ENCODE results near the gene PFKP. TPM values are rescaled to one million over a fixed set of nuclear protein-coding genes. Genes with fewer than 3 reads are reported as not detected.
"Not testable (repeated sequence)": the region's sequence is repeated elsewhere in the genome, so short reads cannot be mapped to it uniquely, and the experiment has no call there.

Gene PFKP
- total RNA-seq, 1 experiment from 2014 or later: 140 TPM

GRCh38 chr10:3105905-3106304 is 38.6 kb downstream of the PFKP start:
- H3K79me2 ChIP-seq (ENCODE audit: low read length): no peaks in the 10 kb centered on the region
- no peak for ATAC-seq

GRCh38 chr10:3106328-3106727 is 39.0 kb downstream of the PFKP start:
- H3K9me3 ChIP-seq (ENCODE audit: low read length); ATAC-seq; BruUV-seq (replicated peaks); H3K36me3 ChIP-seq (ENCODE audit: low read depth, low read length); H2AFZ ChIP-seq (ENCODE audit: low read length); CTCF ChIA-PET; H3K4me1 ChIP-seq (ENCODE audit: insufficient read depth, low read length); H3K4me2 ChIP-seq (ENCODE audit: low read length); H4K20me1 ChIP-seq (ENCODE audit: low read length); DNase-seq; H3K4me3 ChIP-seq (ENCODE audit: low read length); H3K9ac ChIP-seq (ENCODE audit: low read length); H3K27me3 ChIP-seq (ENCODE audit: low read length); intact Hi-C loops (cut with micrococcal nuclease); POLR2A ChIA-PET (ENCODE audit: unreplicated experiment); H3K79me2 ChIP-seq (ENCODE audit: low read length); H3F3A ChIP-seq (ENCODE audit: low read length, unreplicated experiment); H3K27ac ChIP-seq (ENCODE audit: low read length); H3K9me2 ChIP-seq (replicated peaks; ENCODE audit: low read length): not testable (repeated sequence)

More at GRCh38 chr10:3105905-3106304, 38.6 kb downstream of the PFKP start:
- intact Hi-C loops (cut with micrococcal nuclease): no loop called here
- H3F3A ChIP-seq (ENCODE audit: low read length, unreplicated experiment): no peaks in the 10 kb centered on the region
- no peaks in the 10 kb centered on the region for H3K27me3 ChIP-seq (ENCODE audit: low read length)
- no peak overlapping the region for H3K27ac ChIP-seq (ENCODE audit: low read length)
- H3K4me3 ChIP-seq (ENCODE audit: low read length): no peak overlapping the region
- ChIA-PET CTCF (no interaction called here), POLR2A (ENCODE audit: unreplicated experiment) (no interaction called here)
- no peak for DNase-seq
- H2AFZ ChIP-seq (ENCODE audit: low read length): no peak overlapping the region
- no peak for TF ChIP-seq CTCF (conservative IDR thresholded peaks at IDR 0.05; ENCODE audit: low read depth, low read length)
- no peak for TF ChIP-seq EZH2phosphoT487 (IDR thresholded peaks at IDR 0.05; ENCODE audit: borderline replicate concordance, low read length)
- no peak for TF ChIP-seq EZH2 (IDR thresholded peaks at IDR 0.05; ENCODE audit: low read length, unreplicated experiment)
- no peaks in the 10 kb centered on the region for H3K9me2 ChIP-seq (replicated peaks; ENCODE audit: low read length)
- H3K36me3 ChIP-seq (ENCODE audit: low read depth, low read length): no peaks in the 10 kb centered on the region; the same call in 1 of the 2 replicates
- no peak overlapping the region for H3K9ac ChIP-seq (ENCODE audit: low read length)
- H3K9me3 ChIP-seq (ENCODE audit: low read length): no peaks in the 10 kb centered on the region
- H3K4me2 ChIP-seq (ENCODE audit: low read length): no peak overlapping the region
- BruUV-seq (replicated peaks): no TSS peak
- no peaks in the 10 kb centered on the region for H4K20me1 ChIP-seq (ENCODE audit: low read length)
- no peaks in the 10 kb centered on the region for H3K4me1 ChIP-seq (ENCODE audit: insufficient read depth, low read length)

GRCh38 chr10:3106928-3107425 is 39.6 kb downstream of the PFKP start:
- no peaks in the 10 kb centered on the region for H3K27me3 ChIP-seq (ENCODE audit: low read length)
- no peak overlapping the region for H3K27ac ChIP-seq (ENCODE audit: low read length)
- TF ChIP-seq EZH2phosphoT487 (IDR thresholded peaks at IDR 0.05; ENCODE audit: borderline replicate concordance, low read length) (no peak), EZH2 (IDR thresholded peaks at IDR 0.05; ENCODE audit: low read length, unreplicated experiment) (no peak), CTCF (conservative IDR thresholded peaks at IDR 0.05; ENCODE audit: low read depth, low read length) (no peak)
- no peaks in the 10 kb centered on the region for H4K20me1 ChIP-seq (ENCODE audit: low read length)
- H3K79me2 ChIP-seq (ENCODE audit: low read length): no peaks in the 10 kb centered on the region
- H3K4me3 ChIP-seq (ENCODE audit: low read length): no peak overlapping the region
- H3K9me2 ChIP-seq (replicated peaks; ENCODE audit: low read length): no peaks in the 10 kb centered on the region
- ChIA-PET CTCF (no interaction called here), POLR2A (ENCODE audit: unreplicated experiment) (no interaction called here)
- H3F3A ChIP-seq (ENCODE audit: low read length, unreplicated experiment): no peaks in the 10 kb centered on the region
- BruUV-seq (replicated peaks): no TSS peak
- no peak for DNase-seq
- no peak overlapping the region for H3K9ac ChIP-seq (ENCODE audit: low read length)
- no peak overlapping the region for H2AFZ ChIP-seq (ENCODE audit: low read length)
- H3K4me2 ChIP-seq (ENCODE audit: low read length): no peak overlapping the region
- intact Hi-C loops (cut with micrococcal nuclease): no loop called here
- no peak for ATAC-seq
- no peaks in the 10 kb centered on the region for H3K9me3 ChIP-seq (ENCODE audit: low read length)
- H3K4me1 ChIP-seq (ENCODE audit: insufficient read depth, low read length): no peaks in the 10 kb centered on the region
- no peaks in the 10 kb centered on the region; the same call in none of the 2 replicates for H3K36me3 ChIP-seq (ENCODE audit: low read depth, low read length)
